ENCODE measurements around the gene ASPSCR1.
A peak's percentile ranks its signal among the peaks of the same experiment; 100 is the strongest.
"Not testable (repeated sequence)": the region's sequence is repeated elsewhere in the genome, so short reads cannot be mapped to it uniquely, and the experiment has no call there.

Gene ASPSCR1

DNA sequence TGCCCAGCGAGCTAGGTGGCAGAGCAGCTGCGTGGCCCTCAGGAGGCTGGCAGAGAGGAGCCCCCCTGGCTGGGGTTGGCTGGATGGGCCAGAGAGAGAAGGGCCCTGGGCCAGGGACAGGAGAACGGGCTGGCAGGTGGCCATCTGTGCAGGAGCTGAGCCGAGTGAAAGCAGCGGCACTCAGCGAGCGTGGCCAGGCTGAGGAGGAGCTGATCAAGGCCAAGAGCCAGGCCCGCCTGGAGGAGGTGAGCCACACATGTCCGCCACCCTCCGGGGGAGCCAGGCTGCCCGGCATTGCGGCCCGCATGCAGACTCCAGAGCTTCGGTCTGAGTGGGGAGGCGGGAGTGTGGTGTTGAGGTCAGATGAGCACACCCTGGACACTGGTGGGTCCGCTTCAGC, 52.0 kb downstream of the ASPSCR1 start:
- DNase-seq = no peak

DNA sequence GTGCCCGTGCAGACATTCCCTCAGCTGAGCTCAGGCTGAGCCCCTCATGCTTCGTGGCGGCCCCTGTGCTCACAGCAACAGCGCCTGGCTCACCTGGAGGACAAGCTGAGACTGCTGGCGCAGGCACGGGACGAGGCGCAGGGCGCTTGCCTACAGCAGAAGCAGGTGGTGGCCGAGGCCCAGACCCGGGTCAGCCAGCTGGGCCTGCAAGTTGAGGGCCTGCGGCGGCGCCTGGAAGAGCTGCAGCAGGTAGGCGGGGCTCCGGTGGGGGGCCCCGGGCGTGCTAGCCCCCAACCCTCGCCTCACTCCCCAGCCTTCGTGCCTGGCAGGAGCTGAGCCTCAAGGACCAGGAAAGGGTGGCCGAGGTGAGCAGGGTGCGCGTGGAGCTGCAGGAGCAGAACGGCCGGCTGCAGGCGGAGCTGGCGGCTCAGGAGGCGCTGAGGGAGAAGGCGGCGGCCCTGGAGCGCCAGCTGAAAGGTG, 52.6 kb downstream of the ASPSCR1 start:
- DNase-seq = no peak

DNA sequence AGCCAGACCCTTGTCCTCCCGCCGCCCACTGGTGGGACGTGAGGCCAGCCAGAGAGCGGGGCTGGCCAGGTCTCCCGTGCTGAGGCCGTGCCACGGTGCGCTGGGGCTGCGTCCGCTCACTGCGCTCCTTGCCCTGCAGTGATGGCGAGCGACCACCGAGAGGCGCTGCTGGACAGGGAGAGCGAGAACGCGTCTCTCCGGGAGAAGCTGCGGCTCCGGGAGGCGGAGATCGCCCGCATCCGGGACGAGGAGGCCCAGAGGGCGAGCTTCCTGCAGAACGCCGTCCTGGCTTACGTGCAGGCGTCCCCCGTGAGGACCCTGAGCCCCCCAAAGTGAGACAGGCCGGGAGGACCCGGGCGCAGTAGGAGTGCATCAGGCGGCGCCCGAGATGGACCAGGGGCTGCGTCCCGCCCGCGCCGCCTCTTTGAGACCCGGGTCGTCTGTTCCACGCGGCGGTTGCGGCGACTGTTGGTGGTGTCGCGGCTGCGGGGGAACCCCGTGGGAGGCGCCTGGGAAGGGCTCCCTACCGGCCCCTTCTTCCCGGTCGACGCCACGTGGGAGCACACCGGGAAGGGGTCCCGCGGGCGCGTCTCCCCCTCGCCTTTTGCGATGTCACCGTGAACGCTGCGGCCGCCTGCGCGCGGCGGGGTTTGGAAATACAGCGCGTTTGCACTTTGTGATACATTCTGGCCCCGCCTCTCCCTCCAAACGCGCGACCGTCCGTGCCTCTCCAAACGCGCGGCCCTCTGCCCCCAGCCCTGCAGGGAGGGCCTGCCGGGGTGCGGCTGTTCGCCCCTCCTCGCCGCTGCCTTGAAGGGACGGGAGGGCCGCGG, 53.3 kb downstream of the ASPSCR1 start:
- peak; percentile 79 for DNase-seq

DNA sequence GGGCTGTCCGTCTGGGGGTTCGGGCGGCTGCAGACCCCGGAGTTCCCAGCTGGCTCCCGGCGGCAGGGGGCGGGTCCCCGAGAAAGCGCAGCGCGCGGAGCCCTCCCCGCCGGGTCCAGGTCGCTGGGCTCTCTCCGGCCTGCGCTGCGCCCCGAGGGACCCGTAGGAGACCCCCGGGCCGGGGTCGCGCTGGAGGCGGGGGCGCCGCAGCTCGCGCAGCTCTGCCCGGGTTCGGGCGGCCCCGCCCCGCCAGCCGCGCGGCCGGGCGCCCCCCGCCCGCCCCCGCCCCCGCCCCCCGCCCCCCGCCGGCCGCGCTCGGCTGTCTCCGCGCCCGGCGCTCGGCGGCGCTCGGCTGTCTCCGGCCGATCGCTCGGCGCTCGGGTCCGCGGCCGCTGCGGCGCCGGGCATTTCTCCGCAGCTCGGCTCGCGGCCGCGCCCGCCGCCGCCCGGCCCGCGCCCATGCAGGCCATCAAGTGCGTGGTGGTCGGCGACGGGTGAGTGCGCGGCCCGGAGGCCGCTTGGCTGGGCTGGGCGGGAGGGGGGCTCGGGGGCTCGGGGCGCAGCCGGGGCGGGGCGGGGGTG, 54.0 kb downstream of the ASPSCR1 start, which contains the start of gene RAC3:
RAC3 (plus strand) TSS at position 376 of the 582 bp plus-strand sequence; CDS start at position 460, 84 bp downstream.
- no peak for DNase-seq

DNA sequence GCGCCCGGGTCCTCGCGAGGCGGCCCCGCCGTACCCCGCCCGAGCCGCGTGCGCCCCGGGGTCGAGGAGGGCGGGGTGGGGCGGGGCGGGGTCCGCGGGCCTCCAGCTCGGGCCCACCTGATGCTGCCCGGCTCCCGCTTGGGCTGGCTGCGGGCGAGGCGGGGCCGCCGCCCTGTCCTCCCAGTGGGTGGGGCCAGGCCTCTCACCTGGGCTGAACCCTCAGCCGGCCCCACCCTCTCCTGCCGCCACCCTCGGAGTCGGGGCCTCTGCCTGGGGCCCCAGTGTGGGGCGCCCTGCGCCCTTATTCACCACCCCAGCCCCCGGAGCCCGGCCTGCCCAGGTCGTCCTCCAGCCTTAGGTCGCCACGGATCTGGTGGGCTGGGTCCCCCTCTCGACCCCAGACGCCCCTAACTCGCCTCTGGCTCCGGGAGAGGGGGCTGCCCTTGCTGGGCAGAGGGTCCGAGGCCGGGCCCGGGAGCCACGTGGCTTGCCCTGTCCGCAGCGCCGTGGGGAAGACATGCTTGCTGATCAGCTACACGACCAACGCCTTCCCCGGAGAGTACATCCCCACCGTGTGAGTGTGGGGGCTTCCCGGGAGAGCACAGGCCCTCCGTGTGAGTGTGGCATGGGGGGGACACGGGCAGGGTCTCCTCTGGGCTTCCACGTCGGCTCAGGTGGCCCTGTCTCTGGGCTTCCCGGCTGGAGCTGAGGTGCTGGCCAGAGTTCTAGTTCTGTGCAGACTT, 54.6 kb downstream of the ASPSCR1 start:
- peak; percentile 21 for DNase-seq

DNA sequence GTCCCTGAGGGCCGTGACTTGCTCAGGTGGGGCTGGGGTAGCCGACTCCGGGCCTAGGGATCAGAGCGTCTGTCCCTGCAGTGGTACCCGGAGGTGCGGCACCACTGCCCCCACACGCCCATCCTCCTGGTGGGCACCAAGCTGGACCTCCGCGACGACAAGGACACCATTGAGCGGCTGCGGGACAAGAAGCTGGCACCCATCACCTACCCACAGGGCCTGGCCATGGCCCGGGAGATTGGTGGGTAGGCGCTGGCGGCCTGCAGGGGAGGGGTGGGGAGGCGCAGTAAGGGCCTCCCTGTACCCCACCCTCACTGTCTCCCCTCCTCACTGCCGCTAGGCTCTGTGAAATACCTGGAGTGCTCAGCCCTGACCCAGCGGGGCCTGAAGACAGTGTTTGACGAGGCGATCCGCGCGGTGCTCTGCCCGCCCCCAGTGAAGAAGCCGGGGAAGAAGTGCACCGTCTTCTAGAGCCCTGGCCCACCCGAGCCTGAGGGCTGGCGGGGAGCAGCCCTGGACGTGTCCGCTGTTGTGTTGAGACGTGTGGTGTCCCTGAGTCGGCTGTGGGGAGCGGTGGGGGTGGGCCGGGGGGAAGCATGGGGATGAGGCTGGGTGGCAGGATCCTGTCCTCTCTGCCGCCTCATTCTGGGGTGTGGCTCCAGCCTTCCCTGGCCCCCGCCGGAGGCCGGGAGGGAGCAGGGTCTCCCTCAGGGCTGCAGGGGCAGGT, 56.1 kb downstream of the ASPSCR1 start:
- DNase-seq = no peak

DNA sequence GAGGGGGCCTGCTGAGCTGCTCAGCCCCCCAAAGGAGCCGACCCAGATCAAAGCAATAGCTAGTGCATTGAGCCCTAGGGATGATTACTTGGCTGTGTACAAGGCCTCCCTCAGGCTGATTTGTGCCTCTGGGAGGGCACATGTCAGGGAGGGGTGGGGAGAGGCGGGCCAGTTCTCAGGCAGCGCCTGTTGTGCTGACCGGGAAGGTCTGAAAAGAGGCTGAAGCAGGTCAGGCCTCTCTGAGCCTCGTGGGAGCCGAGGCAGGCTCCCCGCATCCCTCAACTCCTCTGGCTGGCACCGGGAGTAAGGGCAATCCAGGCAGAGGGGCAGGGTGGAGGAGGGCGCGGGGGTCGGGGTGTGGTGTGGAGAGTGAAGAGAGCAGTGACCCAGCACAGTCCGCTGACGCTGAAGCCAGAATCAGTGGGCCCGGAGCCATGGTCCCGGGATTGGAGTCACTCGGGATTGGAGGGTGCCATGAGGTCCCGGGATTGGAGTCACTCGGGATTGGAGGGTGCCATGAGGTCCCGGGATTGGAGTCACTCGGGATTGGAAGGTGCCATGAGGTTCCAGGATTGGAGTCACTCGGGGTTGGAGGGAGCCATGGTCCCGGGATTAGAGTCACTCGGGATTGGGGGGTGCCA, 57.1 kb downstream of the ASPSCR1 start:
- no peak for DNase-seq

DNA sequence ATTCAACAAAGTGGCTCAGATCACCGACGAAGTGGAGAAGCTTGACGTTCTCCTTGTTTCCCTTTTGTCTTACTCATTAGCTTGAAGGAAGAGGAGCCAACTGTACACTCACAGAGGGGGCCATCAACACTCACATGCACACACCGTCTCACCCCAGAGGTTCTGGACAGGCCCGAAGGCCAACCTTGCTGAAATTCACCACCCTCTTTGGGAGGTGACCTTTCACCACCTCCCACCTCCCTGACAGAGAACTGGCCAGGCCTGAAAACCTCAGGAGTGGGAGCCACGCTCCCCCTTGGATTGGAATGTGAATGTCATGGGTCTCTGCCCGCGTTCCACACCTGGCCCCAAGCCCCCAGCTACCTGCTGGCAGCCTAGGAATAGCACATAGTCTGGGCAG, 58.1 kb downstream of the ASPSCR1 start:
- DNase-seq = no peak

DNA sequence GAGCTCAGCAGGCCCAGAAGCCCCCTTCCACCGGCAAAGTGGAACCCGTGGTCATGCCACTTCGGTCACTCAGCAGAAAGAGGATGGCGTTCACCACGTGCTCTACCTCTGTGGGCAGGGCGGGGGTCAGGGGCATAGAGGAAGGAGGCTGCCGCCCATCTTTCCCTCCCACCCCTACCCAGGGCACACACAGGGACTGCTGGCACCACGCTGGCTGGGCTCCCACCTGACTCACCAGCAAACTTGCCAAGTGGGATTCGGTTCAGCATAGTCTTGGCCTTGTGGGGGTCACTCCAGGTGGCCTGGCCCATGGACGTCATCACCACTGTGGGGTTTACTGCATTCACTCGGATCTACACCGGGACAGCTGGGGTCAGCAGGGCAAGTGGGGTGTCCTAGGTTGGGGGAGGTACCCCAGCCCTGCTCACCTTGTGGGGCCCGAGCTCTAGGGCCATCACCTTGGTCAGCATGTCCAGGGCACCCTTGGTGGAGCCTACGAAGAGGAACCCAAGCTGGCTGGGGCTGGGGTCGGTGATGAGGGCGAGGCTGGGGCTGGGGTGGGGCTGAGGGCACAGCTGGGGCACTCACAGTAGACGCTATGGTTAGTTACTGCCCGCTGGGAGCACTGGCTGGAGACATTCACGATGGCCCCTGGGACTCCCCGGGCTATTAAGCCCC, 58.7 kb downstream of the ASPSCR1 start:
- DNase-seq = no peak

DNA sequence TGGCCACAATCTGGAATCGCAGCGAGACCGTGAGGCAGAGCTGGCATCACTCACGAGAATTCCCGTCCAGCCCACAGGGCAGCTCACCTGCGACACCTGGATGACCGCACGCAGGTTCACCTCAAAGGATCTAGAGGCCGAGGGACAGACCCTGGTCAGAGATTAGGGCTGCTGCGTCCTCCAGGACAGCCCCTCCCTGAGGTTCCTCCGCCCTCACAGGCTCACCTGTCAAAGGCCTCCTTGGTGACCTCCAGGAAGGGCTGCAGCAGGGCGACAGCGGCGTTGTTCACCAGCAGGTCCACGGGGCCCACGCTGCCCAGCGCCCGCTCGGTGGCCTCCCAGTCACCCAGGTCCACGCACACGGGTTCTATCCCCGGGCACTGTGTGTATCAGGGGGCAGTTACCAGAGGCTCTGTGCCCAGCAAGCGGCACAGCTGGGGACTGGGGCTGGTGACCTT, 59.2 kb downstream of the ASPSCR1 start:
- DNase-seq = no peak

DNA sequence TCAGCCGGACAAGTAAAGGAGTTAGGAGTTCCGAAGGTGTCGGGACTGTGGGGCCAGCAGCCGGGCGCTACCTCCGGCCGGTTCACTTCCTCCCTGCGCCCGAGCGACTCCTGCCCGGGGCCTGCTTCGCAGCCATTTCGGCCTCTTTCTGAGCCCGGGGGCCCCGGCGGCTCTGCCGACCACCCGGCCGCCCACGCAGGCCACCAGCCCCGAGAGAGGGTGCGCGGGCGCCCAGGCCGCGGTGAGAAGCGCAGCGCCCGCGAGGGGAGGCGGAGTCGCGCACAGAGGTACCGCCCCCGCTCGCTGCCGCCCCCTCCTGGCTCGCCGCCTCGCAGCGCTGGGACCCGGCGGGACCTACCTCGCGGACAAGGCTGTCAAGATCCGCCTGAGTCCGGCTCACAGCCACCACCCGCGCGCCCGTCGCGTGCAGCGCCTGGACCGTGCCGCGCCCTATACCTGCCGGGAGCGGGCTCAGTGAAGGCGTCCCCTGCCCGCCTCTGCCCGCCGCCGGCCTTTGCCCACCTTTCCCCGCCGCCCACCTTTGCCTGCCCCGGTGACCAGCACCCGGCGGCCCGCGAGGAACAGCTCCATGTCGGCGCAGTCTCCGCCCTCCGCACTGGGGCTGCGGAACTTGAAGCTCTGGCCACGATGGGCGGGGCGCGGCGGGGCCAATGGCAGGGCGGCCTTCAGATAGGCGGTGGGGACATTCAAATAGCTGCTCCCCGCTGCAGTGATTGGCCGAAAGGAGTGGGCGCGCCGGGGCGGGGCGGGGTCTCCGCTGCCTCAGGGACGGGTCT, 59.9 kb downstream of the ASPSCR1 start, which contains the start of gene DCXR:
DCXR (minus strand) TSS at position 606 of the 797 bp plus-strand sequence; CDS start at position 591, 15 bp downstream.
- DNase-seq = peak; percentile 96

DNA sequence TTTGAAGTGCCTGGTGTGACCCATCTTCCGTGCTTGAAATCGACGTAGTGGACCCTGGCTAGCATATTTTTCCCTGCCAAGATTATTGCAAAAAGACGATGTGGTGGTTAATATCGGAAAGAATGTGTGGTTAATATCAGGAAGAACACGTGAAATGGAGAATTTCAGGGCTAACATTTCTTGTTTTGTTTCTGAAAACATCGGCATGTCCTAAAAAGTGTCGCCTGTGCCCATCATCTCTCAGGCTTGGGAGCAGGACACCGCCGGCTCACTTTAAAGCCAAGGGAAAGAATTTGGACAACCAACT, 60.4 kb downstream of the ASPSCR1 start:
- no peak for DNase-seq

DNA sequence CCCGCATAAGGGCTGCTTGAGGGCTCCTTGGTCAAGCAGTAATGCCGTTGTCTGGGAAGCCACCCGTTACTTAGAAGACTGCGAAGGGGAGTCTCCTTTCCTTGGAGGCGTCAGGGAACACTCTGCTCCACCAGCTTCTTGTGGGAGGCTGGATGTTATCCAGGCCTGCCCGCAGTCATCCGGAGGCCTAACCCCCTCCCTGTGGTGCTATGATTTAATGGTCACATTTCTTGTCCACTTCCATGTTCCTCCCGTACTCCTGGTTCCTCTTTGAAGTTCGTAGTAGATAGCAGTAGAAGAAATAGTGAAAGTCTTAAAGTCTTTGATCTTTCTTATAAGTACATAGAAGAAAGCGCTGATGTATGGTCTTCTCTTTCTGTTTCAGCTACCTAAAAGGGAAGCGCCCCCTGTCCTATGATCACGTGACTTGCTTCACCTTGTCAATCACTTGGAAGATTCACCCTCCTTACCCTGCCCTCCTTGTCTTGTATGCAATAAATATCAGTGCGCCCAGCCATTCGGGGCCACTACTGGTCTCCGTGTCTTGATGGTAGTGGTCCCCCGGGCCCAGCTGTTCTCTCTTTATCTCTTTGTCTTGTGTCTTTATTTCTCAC, 61.5 kb downstream of the ASPSCR1 start:
- not testable (repeated sequence) for DNase-seq

DNA sequence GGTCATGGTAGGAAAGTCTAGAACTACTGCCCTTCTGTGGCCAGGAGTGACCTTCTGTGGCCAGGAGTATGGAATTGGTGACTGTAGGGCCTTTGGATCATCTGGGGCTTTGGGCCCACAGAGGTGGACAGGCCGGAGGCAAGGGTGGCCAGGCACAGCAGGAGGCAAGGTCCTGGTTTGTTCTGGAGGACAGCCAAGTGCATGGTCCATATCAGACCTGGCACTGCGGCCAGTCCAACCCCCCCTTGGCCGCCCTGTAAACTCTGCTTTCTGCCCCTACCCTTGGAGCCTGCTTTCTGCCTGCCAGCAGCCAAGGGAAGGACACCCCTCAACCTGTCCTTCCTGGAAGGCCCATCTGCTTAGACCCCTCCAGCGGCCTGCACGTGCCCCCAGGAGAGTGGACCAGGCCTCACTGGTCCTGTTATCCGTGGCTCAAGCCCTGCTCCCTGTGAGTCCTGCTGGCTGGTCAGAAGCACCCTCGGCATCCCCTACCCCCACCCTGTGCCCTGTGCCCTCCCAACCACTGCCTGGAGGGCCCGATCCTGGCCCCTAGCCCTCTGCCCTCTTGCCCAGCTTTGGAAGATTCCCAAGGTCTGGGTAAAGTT, 62.4 kb downstream of the ASPSCR1 start:
- no peak for DNase-seq

DNA sequence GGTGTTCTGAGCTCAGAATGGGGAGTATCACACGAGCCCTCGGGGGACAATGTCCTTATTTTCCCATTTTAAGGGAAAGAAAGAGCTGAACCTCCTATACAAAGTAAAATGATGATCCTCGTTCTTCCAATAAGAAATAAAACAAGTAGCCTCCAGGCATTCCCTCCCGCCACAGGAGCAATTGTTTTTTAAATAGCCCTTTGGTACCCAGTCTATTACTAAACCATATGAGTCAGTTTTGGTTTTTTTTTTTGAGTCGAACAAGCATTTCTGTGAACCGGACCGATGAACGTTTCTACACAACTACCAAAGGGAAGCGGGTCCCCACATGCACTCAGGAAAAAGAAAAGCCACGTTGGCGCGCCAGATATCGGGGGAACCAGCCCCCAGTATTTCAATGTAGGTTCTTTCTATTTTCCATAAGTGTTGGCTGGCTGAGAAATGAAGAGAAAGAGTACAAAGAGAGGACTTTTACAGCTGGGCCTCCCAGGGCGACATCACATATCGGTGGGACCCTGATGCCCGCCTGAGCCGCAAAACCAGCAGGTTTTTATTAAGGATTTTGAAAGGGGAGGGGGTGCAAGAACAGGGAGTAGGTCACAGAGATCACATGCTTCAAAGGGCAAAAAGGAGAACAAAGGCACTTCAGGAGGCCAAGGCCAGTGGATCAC, 63.9 kb downstream of the ASPSCR1 start:
- no peak for DNase-seq

DNA sequence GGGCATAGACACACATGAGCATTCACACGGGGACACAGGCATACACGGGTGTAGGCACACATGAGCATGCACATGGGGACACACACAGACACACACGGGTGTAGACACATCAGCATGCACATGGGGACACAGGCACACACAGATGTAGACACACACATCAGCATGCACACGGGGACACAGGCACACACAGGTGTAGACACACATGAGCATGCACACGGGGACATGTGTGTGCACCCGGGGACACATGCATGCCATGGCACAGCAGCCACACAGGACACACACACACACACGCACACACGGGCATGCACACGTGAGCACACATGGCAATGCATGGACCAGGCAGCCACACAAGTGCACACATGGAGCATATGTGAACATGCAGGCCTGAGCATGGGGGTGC, 65.2 kb downstream of the ASPSCR1 start:
- no peak for DNase-seq

DNA sequence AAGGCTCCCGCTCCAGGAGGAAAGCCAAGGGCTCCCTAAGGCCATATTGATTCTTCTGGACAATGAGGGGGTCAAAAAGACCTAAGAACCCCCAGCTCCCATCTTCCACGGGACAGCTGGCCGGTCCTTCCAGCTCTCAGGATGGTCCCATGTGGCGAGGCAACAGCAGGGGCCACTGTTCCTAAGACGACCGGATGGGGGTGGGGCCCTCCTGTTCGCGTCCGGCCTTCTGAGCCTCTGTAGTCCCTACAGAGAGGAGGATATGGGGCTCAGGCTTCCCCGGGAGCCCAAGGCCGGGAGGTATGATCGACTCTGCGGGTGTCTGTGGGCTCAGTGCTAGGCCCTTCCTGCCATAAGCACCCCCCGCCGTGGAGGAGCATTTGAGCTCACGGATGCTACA, 66.1 kb downstream of the ASPSCR1 start:
- no peak for DNase-seq

DNA sequence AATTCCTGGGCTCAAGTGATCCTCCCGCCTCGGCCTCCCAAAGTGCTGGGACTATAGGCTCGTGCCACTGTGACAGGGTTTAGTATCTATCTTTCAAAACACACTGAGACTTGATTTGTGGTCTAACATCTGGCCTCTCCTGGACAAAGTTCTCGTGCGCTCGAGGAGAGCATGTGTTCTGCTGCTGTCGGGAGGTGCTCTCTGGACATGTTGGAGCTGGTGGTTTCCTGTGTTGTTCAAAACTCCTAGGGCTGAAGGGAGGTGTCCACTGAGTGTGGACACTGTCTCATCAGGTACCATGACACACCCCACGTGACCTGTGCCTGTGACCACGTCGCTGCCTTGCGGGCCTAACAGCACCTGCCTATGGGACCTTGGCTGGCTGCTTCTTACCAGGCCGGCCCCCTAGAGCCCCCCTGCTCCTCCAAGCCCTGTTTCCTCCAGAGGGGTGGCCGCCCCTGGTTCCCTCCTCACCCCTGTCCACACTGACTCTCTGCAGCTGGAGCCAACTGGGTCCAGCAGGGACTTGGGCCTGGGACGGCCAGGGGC, 68.6 kb downstream of the ASPSCR1 start:
- DNase-seq = no peak

DNA sequence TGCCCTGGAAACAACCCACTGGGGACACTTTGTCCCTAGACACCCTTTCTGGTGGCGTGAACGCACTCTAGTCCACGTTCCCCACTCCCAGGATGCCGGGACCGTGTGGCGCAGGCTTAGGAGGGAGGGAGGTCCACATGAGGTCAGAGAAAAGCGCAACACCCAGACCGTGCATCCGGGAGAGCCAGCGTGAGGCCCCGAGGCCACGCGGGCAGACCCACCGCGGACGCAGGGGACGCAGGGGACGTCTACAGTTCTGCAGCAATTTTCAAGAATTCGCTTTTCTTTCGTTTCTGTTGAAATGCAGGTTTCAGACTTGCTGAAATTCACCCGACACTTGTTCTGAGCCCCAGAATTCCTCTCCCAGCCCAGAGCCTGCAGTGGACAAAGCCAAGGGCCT, 69.5 kb downstream of the ASPSCR1 start:
- no peak for DNase-seq

Data from CD4-positive, alpha-beta T cell treated with Interferon gamma for 1 hour (primary cell).